SH-SY5Y (cell line): ENCODE data around the gene PACS1.

Source experiments
- GATA2 ChIP-seq: IDR thresholded peaks from 2 replicates; pipeline ENCODE4 v1.6.1; 2011; ENCODE audit warnings: mild to moderate bottlenecking, low read depth, low read length
- GATA3 ChIP-seq: IDR thresholded peaks from 2 replicates; pipeline ENCODE4 v1.6.1; 2011; ENCODE audit warnings: low read depth, mild to moderate bottlenecking, low read length, moderate library complexity

GRCh38 chr11:66160709-66161108 lies 90.6 kb downstream of the PACS1 start:
- TF ChIP-seq GATA2 (no peak), GATA3 (no peak)
